ENCODE data around the gene PDCD1. TPM values are rescaled to one million over a fixed set of nuclear protein-coding genes. Genes with fewer than 3 reads are reported as not detected.
A peak's percentile ranks its signal among the peaks of the same experiment; 100 is the strongest.

Gene PDCD1
- total RNA-seq, 2 experiments from 2014 or later, result 9.5 to 11.4 TPM

DNA sequence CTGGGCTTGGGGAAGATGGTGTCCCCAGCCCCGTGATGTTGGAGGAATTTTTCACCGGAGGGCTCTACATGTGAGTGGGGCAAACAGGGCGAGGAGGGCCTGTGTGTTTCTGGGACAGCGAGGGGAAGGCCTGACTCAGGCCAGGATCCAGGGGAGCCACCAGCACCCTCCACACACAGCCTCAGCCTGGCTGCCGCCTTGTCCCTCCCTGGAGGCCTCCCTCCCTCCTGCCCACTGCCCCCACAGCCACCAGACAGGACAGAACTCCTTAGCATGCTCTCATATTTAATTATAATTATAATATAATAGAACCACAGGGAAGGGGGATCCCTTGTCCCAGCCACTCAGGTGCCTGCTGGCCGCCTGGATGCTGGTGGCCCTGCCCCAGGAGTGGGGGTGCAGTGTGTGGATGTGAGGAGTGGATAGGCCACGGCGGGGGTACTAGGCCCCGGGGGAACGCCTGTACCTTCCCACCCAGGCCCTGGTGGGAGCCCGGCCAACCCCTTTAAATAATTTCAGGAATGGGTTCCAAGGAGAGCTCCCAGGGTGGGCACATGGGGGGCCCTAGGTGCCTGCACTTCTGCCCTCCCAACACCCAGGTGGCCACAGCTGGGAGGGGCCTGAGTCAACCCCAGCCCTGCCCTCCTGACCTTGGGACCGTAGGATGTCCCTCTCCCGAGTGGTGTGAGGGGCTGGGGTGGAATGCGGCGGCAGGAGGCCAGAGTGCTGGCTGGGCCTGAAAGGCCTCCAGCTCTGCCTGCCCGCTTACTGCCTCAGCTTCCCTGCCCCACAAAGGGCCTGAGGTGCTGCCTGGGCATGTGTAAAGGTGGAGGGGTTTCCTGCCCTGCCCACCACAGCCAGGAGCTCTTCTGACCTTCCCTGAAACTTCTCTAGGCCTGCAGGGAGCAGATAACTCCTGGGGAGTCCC lies 8.8 kb downstream of the PDCD1 start:
- intact Hi-C loops (cut with DNase I, micrococcal nuclease), result no loop called here
- Mint-ChIP-seq H3K27me3 (no peaks in the 10 kb centered on the region), H3K27ac (no peak overlapping the region), H3K4me3 (no peak overlapping the region), H3K4me1 (ENCODE audit: low read depth) (peaks cover 14% of the 10 kb centered on the region), H3K9me3 (no peaks in the 10 kb centered on the region), H3K36me3 (ENCODE audit: low read depth) (no peaks in the 10 kb centered on the region)
- POLR2A ChIA-PET, result no interaction called here
- peaks cover 4% of the 10 kb centered on the region for H3K36me3 ChIP-seq (ENCODE audit: insufficient read depth, low read length)
- peak in 1 of 14 experiments; percentile 15 for DNase-seq
- H3K4me1 ChIP-seq (ENCODE audit: insufficient read depth, low read length), result peaks cover 26% of the 10 kb centered on the region
- TF ChIP-seq, protein P1, sequence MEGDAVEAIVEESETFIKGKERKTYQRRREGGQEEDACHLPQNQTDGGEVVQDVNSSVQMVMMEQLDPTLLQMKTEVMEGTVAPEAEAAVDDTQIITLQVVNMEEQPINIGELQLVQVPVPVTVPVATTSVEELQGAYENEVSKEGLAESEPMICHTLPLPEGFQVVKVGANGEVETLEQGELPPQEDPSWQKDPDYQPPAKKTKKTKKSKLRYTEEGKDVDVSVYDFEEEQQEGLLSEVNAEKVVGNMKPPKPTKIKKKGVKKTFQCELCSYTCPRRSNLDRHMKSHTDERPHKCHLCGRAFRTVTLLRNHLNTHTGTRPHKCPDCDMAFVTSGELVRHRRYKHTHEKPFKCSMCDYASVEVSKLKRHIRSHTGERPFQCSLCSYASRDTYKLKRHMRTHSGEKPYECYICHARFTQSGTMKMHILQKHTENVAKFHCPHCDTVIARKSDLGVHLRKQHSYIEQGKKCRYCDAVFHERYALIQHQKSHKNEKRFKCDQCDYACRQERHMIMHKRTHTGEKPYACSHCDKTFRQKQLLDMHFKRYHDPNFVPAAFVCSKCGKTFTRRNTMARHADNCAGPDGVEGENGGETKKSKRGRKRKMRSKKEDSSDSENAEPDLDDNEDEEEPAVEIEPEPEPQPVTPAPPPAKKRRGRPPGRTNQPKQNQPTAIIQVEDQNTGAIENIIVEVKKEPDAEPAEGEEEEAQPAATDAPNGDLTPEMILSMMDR (IDR thresholded peaks at IDR 0.05), result no peak
- no peaks in the 10 kb centered on the region for H3K9me3 ChIP-seq (ENCODE audit: control insufficient read depth in 1 of 2, insufficient read depth in 1 of 2, low read length in 2 of 2)
- ATAC-seq (ENCODE audit: poor library complexity), result no peak
- no peaks in the 10 kb centered on the region for H3K27me3 ChIP-seq (ENCODE audit: control insufficient read depth in 1 of 2, insufficient read depth in 2 of 2, low read length in 2 of 2)
- H3K27ac ChIP-seq (ENCODE audit: low read depth in 1 of 2, low read length in 2 of 2), result no peak overlapping the region
- CTCF ChIA-PET, result no interaction called here
- H3K4me3 ChIP-seq (ENCODE audit: low read length), result no peak overlapping the region

DNA sequence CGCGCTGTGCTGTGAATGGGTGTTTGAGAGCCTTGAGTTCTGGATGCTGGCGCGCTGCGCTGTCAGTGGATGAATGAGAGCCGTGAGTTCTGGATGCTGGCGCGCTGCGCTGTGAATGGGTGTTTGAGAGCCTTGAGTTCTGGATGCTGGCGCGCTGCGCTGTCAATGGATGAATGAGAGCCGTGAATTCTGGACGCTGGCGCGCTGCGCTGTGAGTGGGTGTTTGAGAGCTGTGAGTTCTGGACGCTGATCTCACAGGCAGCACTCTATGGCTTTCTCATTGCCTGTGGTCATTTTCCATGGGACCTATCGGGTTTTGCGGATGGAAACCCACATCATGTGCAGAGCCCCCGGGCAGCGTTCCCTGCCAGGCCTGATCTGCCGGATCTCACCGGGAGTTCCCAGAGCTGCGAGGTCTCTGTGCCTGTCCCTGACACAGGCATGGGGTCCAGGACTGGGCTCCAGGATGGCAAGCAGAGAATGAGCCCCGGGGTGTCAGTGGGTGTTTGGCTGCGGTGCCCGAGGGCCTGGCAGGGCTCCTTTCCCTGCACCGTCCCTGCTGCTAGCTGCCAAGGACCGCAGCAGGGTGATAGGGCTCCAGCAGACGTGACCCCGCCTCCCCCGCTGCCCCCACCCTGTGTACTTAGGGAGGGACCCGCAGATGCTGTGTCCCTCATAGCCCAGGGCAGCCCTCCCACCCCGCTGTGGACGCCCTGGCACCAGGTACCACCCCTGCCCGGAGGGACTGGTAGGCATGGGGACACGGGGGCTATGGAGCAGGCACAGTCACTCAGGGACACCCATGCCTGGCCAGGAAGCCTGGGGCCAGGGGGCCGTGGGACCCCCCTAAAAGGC lies 9.7 kb downstream of the PDCD1 start:
- TF ChIP-seq, protein P1 (IDR thresholded peaks at IDR 0.05), result no peak
- no peaks in the 10 kb centered on the region for H3K27me3 Mint-ChIP-seq
- CTCF ChIA-PET, result no interaction called here
- Histone ChIP-seq H3K36me3 (ENCODE audit: insufficient read depth, low read length) (peaks cover 4% of the 10 kb centered on the region), H3K9me3 (ENCODE audit: control insufficient read depth in 1 of 2, insufficient read depth in 1 of 2, low read length in 2 of 2) (no peaks in the 10 kb centered on the region), H3K27ac (ENCODE audit: low read depth in 1 of 2, low read length in 2 of 2) (no peak overlapping the region), H3K4me3 (ENCODE audit: low read length) (no peak overlapping the region), H3K27me3 (ENCODE audit: control insufficient read depth in 1 of 2, insufficient read depth in 2 of 2, low read length in 2 of 2) (no peaks in the 10 kb centered on the region), H3K4me1 (ENCODE audit: insufficient read depth, low read length) (peaks cover 23% of the 10 kb centered on the region)
- POLR2A ChIA-PET, result no interaction called here
- H3K36me3 Mint-ChIP-seq (ENCODE audit: low read depth), result no peaks in the 10 kb centered on the region
- no peak for DNase-seq
- no peak overlapping the region for H3K4me3 Mint-ChIP-seq
- H3K4me1 Mint-ChIP-seq (ENCODE audit: low read depth), result peaks cover 18% of the 10 kb centered on the region
- intact Hi-C loops (cut with DNase I, micrococcal nuclease), result no loop called here
- H3K9me3 Mint-ChIP-seq, result no peaks in the 10 kb centered on the region
- H3K27ac Mint-ChIP-seq, result no peak overlapping the region
- ATAC-seq (ENCODE audit: poor library complexity), result no peak

DNA sequence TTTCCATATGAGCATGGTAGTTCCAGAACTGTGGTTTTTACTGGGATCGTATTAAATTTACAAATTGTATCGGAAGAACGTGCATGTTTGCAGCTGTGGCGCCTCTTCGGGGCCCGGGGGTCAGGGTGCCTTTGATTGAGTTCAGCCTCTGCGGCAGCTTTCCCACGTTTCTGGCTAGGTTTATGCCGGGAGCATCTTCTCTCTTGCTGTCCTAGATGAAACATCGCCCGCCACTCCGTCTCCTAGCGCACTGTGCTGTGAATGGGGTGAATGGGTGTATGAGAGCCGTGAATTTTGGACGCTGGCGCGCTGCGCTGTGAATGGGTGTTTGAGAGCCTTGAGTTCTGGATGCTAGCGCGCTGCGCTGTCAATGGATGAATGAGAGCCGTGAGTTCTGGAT lies 12.3 kb downstream of the PDCD1 start:
- no peak for ATAC-seq (ENCODE audit: poor library complexity)
- ChIA-PET POLR2A (no interaction called here), CTCF (no interaction called here)
- intact Hi-C loops (cut with DNase I, micrococcal nuclease), result no loop called here
- peaks cover 4% of the 10 kb centered on the region for H3K36me3 ChIP-seq (ENCODE audit: insufficient read depth, low read length)
- H3K27me3 ChIP-seq (ENCODE audit: control insufficient read depth in 1 of 2, insufficient read depth in 2 of 2, low read length in 2 of 2), result no peaks in the 10 kb centered on the region
- H3K4me1 ChIP-seq (ENCODE audit: insufficient read depth, low read length), result peaks cover 34% of the 10 kb centered on the region
- no peaks in the 10 kb centered on the region for H3K9me3 ChIP-seq (ENCODE audit: control insufficient read depth in 1 of 2, insufficient read depth in 1 of 2, low read length in 2 of 2)
- no peak overlapping the region for H3K27ac ChIP-seq (ENCODE audit: low read depth in 1 of 2, low read length in 2 of 2)
- Mint-ChIP-seq H3K9me3 (no peaks in the 10 kb centered on the region), H3K27me3 (no peaks in the 10 kb centered on the region), H3K36me3 (ENCODE audit: low read depth) (no peaks in the 10 kb centered on the region), H3K4me1 (ENCODE audit: low read depth) (peaks cover 29% of the 10 kb centered on the region), H3K27ac (no peak overlapping the region), H3K4me3 (peak overlapping the region; percentile 38)
- TF ChIP-seq, protein P1 (IDR thresholded peaks at IDR 0.05), result no peak
- H3K4me3 ChIP-seq (ENCODE audit: low read length), result no peak overlapping the region
- DNase-seq, result no peak
